Esophagus muscularis mucosa (tissue), 4 donors: ENCODE data around the gene MYMX.

ENCODE experiments used
- EP300 ChIP-seq: sonication (generic); formaldehyde crosslinking; IDR thresholded peaks from one replicate; pipeline ENCODE4 v1.6.1; 2017; ENCODE audit warnings: antibody characterized with exemption
- POLR2A ChIP-seq: fragments of 450-650 bp; IDR thresholded peaks from one replicate; pipeline ENCODE4 v1.6.1; 2017; ENCODE audit warnings: antibody characterized with exemption, moderate library complexity, mild to moderate bottlenecking, low read depth
- POLR2AphosphoS5 ChIP-seq, 2 donors: sonication (generic); formaldehyde crosslinking; IDR thresholded peaks; one replicate each; pipeline ENCODE4 v1.6.1; 2017; ENCODE audit warnings: antibody characterized with exemption in 2 of 2
- TF ChIP-seq, protein P1 (sequence below), 3 experiments: fragments of 200-600 bp in 2 of 3; fragments of 450-650 bp in 1 of 3; sonication (generic) in 2 of 3; IDR thresholded peaks; one replicate each; pipeline ENCODE4 v1.5.1; 2017 to 2019; ENCODE audit warnings: antibody characterized with exemption in 3 of 3, mild to moderate bottlenecking in 2 of 3, moderate library complexity in 1 of 3

DNA sequence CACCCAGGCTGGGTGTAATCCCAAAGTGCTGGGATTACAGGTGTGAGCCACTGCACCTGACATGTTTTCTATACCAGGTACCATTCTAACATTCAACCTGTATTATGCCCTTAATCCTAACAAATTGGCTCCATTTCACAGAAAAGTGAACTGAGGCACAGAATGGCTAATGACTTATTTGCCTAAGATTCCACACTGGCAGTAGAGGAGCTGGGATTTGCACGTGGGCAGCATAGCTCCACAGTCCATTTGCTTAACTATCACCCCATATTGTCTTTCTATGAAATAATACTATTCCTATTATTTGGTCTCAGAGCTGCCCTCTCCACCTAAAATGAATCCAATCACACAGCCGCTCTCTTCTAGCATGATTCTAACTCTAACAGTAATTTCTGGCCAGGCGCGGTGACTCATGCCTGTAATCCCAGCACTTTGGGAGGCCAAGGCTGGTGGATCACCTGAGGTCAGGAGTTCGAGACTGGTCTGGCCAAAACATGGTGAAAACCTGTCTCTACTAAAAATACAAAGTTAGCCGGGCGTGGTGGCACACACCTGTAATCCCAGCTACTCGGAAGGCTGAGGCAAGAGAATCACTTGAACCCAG, 23.3 kb upstream of the MYMX start:
- TF ChIP-seq, protein P1, sequence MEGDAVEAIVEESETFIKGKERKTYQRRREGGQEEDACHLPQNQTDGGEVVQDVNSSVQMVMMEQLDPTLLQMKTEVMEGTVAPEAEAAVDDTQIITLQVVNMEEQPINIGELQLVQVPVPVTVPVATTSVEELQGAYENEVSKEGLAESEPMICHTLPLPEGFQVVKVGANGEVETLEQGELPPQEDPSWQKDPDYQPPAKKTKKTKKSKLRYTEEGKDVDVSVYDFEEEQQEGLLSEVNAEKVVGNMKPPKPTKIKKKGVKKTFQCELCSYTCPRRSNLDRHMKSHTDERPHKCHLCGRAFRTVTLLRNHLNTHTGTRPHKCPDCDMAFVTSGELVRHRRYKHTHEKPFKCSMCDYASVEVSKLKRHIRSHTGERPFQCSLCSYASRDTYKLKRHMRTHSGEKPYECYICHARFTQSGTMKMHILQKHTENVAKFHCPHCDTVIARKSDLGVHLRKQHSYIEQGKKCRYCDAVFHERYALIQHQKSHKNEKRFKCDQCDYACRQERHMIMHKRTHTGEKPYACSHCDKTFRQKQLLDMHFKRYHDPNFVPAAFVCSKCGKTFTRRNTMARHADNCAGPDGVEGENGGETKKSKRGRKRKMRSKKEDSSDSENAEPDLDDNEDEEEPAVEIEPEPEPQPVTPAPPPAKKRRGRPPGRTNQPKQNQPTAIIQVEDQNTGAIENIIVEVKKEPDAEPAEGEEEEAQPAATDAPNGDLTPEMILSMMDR (IDR thresholded peaks at IDR 0.05), result no peak
- no peak for TF ChIP-seq EP300
- TF ChIP-seq POLR2A, result no peak
- no peak for TF ChIP-seq POLR2AphosphoS5 (IDR thresholded peaks at IDR 0.05)
